H1 (cell line): Measurements from ENCODE around the gene NUBP2. TPM values are rescaled to one million over a fixed set of nuclear protein-coding genes. Genes with fewer than 3 reads are reported as not detected.

Experiments used
- ASH2L ChIP-seq: fragments of 200-600, 300-600 bp; sonication (generic); IDR thresholded peaks from one replicate; pipeline ENCODE4 v1.7.1; 2017; ENCODE audit warnings: low read length
- ATF2 ChIP-seq: IDR thresholded peaks from 2 replicates; pipeline ENCODE4 v1.6.1; 2012; ENCODE audit warnings: low read length, inconsistent platforms
- BRCA1 ChIP-seq: IDR thresholded peaks from 2 replicates; pipeline ENCODE4 v1.6.1; 2012; ENCODE audit warnings: low read depth, low read length, improper control_type of control experiment
- CBX8 ChIP-seq: fragments of 300-800, 300-1000 bp; sonication (generic); IDR thresholded peaks from 2 replicates; pipeline ENCODE4 v1.7.1; 2016; ENCODE audit warnings: low read depth, low read length, borderline replicate concordance
- CHD1 ChIP-seq: IDR thresholded peaks from 2 replicates; pipeline ENCODE4 v1.6.1; 2012; ENCODE audit warnings: low read depth, low read length, improper control_type of control experiment
- CHD2 ChIP-seq: IDR thresholded peaks from 2 replicates; pipeline ENCODE4 v1.6.1; 2012; ENCODE audit warnings: low read length, improper control_type of control experiment
- E2F6 ChIP-seq: IDR thresholded peaks from 2 replicates; pipeline ENCODE4 v1.6.1; 2012; ENCODE audit warnings: inconsistent platforms
- EZH2 ChIP-seq: fragments of 200-600 bp; sonication (generic); IDR thresholded peaks from 2 replicates; pipeline ENCODE4 v1.7.1; 2012; ENCODE audit warnings: low read depth, mild to moderate bottlenecking, moderate library complexity, low read length, inconsistent platforms; ENCODE audit not compliant: severe bottlenecking
- HDAC6 ChIP-seq: IDR thresholded peaks from one replicate; pipeline ENCODE4 v1.7.1; 2012; ENCODE audit warnings: low read depth, mild to moderate bottlenecking, inconsistent platforms, low read length, moderate library complexity
- POU5F1 ChIP-seq: IDR thresholded peaks from 2 replicates; pipeline ENCODE4 v1.6.1; 2011; ENCODE audit warnings: low read depth, mild to moderate bottlenecking, low read length, moderate library complexity
- RAD21 ChIP-seq, 2 experiments: IDR thresholded peaks in 1 of 2; conservative IDR thresholded peaks in 1 of 2; 2 replicates each; pipeline ENCODE4 v1.6.1; 2011; ENCODE audit warnings: low read depth in 2 of 2, low read length in 2 of 2, improper control_type of control experiment in 1 of 2, inconsistent platforms in 1 of 2, mild to moderate bottlenecking in 1 of 2, moderate library complexity in 1 of 2
- RFX5 ChIP-seq: IDR thresholded peaks from 2 replicates; pipeline ENCODE4 v1.6.1; 2011; ENCODE audit warnings: low read depth, low read length, improper control_type of control experiment, borderline replicate concordance
- RNF2 ChIP-seq: fragments of 200-900, 300-1000 bp; sonication (generic); IDR thresholded peaks from 2 replicates; pipeline ENCODE4 v1.7.1; 2016; ENCODE audit warnings: borderline replicate concordance, low read depth, mild to moderate bottlenecking, antibody characterized with exemption, low read length; ENCODE audit not compliant: poor library complexity, severe bottlenecking; ENCODE audit errors: missing control alignments
- SAP30 ChIP-seq: fragments of 300-600 bp; sonication (generic); IDR thresholded peaks from 2 replicates; pipeline ENCODE4 v1.7.1; 2012; ENCODE audit warnings: low read length, moderate library complexity, mild to moderate bottlenecking, inconsistent platforms; ENCODE audit not compliant: insufficient read depth, insufficient replicate concordance
- SIRT6 ChIP-seq: IDR thresholded peaks from one replicate; pipeline ENCODE4 v1.7.1; 2012; ENCODE audit warnings: low read length, inconsistent platforms
- SIX5 ChIP-seq: IDR thresholded peaks from 2 replicates; pipeline ENCODE4 v1.6.1; 2011; ENCODE audit warnings: mild to moderate bottlenecking, low read depth, low read length
- SP1 ChIP-seq: IDR thresholded peaks from 2 replicates; pipeline ENCODE4 v1.6.1; 2011; ENCODE audit warnings: low read depth, low read length
- TCF12 ChIP-seq: IDR thresholded peaks from 2 replicates; pipeline ENCODE4 v1.6.1; 2011; ENCODE audit warnings: low read depth, mild to moderate bottlenecking, low read length
- ZNF274 ChIP-seq: IDR thresholded peaks from 2 replicates; pipeline ENCODE4 v1.7.0; 2012; ENCODE audit warnings: low read length, borderline replicate concordance; ENCODE audit errors: extremely low read depth
- polyA plus RNA-seq, 7 experiments: library from polyadenylated mRNA; depleted of rRNA in 3 of 7; stranded (reverse) in 5 of 7; unstranded in 2 of 7; fragments of >200 nt in 5 of 7; fragments of 200-250 nt in 2 of 7; gene quantifications; 1 replicate in 5 of 7; 2 replicates in 1 of 7; 4 replicates in 1 of 7; pipeline versions ENCODE4 v1.2.1 to v1.2.3, GENCODE V29; 2011 to 2013; ENCODE audit warnings: missing spikeins in 2 of 7, mixed read lengths in 2 of 7
- total RNA-seq: library from RNA; stranded (reverse); fragmentation: NEBNext Ultra II Directional; extraction: Animal tissue kit (Norgen Biotek cat#: 25700); gene quantifications from 2 replicates; pipeline ENCODE4 v1.2.1, GENCODE V29; 2021
- TF ChIP-seq, protein P1 (sequence below): IDR thresholded peaks from 2 replicates; pipeline ENCODE4 v1.6.1; 2011; ENCODE audit warnings: low read length, improper control_type of control experiment

NUBP2 gene
- total and polyA plus RNA-seq, 2 of the 8 experiments (the other 6 are each of a cell fraction or from before 2014, with no cell fraction given) = 70.3 to 96.9 TPM

DNA sequence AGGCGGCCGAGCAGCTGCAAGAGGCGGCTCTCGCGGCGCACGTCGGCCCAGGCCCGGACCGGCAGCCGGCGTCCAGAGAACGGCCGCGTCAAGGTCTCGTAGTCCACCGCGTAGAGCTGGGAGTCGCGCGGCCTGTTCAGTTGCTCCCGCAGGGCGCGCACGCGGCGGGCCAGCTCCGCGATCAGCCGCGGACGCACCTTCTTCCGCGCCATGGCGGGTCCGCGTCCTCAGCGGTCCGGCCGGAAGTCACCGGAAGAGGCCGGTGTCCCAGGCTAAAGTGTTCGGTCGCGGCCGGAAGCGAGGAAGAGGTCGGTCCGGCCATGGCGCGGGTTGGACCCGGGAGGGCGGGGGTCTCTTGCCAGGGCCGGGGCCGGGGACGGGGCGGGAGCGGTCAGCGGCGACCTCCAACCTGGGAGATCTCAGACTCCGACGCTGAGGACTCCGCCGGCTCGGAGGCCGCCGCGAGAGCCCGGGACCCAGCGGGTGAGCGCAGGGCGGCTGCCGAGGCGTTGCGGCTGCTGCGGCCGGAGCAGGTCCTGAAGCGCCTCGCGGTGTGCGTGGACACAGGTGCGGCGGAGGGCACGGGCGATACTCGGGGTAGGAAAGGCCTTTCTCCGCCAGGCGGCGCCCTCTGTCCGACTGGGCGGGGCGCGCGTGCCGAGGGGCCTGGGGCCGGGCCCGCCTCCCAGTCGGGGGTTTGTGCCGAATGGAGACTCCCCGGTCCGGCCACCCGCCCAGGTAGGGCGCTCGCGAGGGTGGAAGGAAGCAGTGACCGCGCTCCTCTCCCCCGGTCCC lies 9.7 kb upstream of the NUBP2 start, which contains the start of gene MRPS34 (continued):
- TF ChIP-seq RAD21 (IDR thresholded peaks at IDR 0.05 in 1 of 2, conservative IDR thresholded peaks at IDR 0.05 in 1 of 2; ENCODE audit: low read depth in 2 of 2, low read length in 2 of 2) (peak; percentile 27 to 50; a peak in 3 of 4 replicates), SAP30 (no peak), CBX8 (no peak), ATF2 (no peak), ASH2L (peak; percentile 72), HDAC6 (no peak), SP1 (no peak), E2F6 (peak; percentile 75), EZH2 (no peak), CHD2 (0 out of 2 replicates have a peak, but pooled peaks have one; percentile 13), CHD1 (no peak), RFX5 (no peak), POU5F1 (no peak), BRCA1 (no peak), SIRT6 (no peak), TCF12 (0 out of 2 replicates have a peak, but pooled peaks have one; percentile 48), SIX5 (no peak), ZNF274 (no peak), RNF2 (no peak)
- TF ChIP-seq, protein P1, sequence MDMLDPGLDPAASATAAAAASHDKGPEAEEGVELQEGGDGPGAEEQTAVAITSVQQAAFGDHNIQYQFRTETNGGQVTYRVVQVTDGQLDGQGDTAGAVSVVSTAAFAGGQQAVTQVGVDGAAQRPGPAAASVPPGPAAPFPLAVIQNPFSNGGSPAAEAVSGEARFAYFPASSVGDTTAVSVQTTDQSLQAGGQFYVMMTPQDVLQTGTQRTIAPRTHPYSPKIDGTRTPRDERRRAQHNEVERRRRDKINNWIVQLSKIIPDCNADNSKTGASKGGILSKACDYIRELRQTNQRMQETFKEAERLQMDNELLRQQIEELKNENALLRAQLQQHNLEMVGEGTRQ = no peak
